ES-I3 (cell line): Measurements from ENCODE around the gene ASB11.
"Not testable (repeated sequence)": the region's sequence is repeated elsewhere in the genome, so short reads cannot be mapped to it uniquely, and the experiment has no call there.

Source experiments
- H3K36me3 ChIP-seq: 2 replicates; pipeline ENCODE4 v1.6.1; 2013; ENCODE audit warnings: mild to moderate bottlenecking, low read length, control low read depth, moderate library complexity; ENCODE audit not compliant: insufficient read depth
- H3K4me1 ChIP-seq: 2 replicates; pipeline ENCODE4 v1.6.1; 2013; ENCODE audit warnings: mild to moderate bottlenecking, control low read depth, low read length; ENCODE audit not compliant: insufficient read depth
- H3K9ac ChIP-seq: 2 replicates; pipeline ENCODE4 v1.6.1; 2013; ENCODE audit warnings: low read depth, mild to moderate bottlenecking, low read length, moderate library complexity
- H3K9me3 ChIP-seq: 2 replicates; pipeline ENCODE4 v1.6.1; 2013; ENCODE audit warnings: mild to moderate bottlenecking, low read length, moderate library complexity; ENCODE audit not compliant: control insufficient read depth, insufficient read depth

Gene ASB11

DNA sequence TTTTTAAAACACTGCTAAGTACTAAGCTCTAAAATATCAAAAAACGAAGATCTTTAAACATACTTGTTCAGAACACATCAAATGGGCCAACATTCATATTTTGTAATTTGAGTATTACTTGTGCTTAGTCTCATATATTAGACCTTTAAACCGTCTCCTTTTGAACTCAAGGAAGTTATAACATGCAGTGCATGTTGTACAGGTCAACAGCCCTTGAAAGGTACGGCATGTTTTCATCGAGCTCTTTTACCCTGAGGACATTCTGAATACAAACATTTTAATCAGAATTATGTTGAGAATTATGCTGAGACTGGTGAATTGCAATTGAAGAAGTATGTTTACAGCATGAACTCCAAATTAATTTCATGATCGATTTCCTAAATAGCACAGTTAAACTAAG is 7.0 kb upstream of the ASB11 start:
- no peaks in the 10 kb centered on the region for H3K4me1 ChIP-seq
- H3K9me3 ChIP-seq, result no peaks in the 10 kb centered on the region
- peaks cover 7% of the 10 kb centered on the region for H3K36me3 ChIP-seq
- no peak overlapping the region for H3K9ac ChIP-seq

DNA sequence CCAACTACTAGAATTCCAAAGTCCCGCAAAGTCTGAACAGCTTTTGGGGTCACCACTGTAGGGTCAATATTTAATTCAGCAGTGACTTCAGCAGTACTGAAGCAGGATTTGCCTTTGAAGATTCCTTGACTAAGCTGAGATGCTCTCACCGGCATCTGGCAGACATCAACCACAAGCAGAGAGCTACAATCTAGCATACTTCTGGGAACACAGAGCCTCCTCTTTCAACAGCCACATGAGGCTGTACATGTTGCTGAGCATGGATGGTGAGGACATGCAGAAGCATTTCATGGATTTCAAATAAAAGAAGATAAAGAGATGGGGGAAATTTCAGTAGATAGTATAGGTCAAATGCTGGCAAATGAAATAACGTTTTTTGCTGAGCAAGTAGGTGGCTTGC is 6.6 kb upstream of the ASB11 start:
- Histone ChIP-seq H3K36me3 (peaks cover 7% of the 10 kb centered on the region), H3K9me3 (no peaks in the 10 kb centered on the region), H3K9ac (no peak overlapping the region), H3K4me1 (no peaks in the 10 kb centered on the region)

DNA sequence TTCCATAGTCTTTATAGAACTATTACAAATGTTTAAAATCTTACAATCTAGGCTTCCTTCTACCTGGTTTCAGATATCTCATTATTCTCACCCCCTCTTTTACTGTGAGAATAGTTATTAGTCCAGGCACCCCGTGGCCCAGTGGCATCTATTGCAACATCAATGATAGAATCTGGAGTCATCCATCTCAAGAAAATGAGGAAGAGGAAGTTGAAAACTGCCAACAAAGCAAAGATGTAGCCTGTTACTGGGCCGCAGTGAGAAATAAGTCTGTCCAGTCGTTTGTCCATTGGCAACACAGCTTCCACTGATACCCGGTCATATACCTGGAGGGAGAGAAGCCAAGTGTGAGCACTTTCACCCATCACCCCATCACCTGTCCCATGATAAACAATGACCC is 6.0 kb upstream of the ASB11 start:
- peaks cover 7% of the 10 kb centered on the region for H3K36me3 ChIP-seq
- H3K9me3 ChIP-seq, result no peaks in the 10 kb centered on the region
- H3K4me1 ChIP-seq, result no peaks in the 10 kb centered on the region
- no peak overlapping the region for H3K9ac ChIP-seq

DNA sequence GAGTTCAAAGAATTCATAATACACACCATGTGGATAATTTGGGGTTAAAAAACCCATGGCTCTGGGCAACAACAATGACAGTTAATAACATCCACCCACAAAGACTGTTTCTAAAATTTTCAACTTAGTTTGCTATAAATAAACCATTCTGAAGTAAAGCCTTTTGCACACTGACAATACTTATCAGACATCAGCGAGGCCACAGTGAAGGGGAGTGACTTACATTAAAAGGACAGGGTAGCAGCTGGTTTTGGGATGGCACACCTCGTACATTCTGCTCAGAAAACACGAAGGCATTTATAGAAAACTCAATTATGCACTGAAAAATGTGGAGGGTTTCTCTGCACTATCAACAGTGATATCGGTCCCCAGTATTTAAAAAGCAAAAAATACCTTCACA is 4.9 kb upstream of the ASB11 start:
- H3K9ac ChIP-seq, result no peak overlapping the region
- peaks cover 7% of the 10 kb centered on the region for H3K36me3 ChIP-seq

DNA sequence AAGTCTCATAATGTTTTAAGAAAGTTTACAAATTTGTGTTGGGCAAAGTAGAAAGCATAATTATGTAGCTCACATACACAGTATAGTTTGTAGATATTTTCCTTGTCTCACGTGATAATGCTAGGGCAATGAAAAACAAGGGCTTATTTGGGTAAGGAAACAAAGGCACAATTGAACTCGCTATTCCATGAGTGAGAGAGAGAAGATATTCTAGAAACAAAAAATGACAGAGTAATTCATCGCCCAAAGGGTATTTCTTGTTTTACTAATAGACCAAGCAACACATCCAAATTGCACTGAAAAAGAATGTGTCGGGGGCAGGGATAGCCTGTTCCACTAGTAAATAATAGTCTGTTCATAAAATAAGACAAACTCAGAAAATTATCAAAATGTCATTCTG is 3.6 kb upstream of the ASB11 start:
- no peaks in the 10 kb centered on the region for H3K9me3 ChIP-seq
- H3K9ac ChIP-seq, result no peak overlapping the region
- no peaks in the 10 kb centered on the region for H3K4me1 ChIP-seq
- H3K36me3 ChIP-seq, result peaks cover 7% of the 10 kb centered on the region

More for the DNA sequence above, 4.9 kb upstream of the ASB11 start:
- Histone ChIP-seq H3K4me1 (no peaks in the 10 kb centered on the region), H3K9me3 (no peaks in the 10 kb centered on the region)

DNA sequence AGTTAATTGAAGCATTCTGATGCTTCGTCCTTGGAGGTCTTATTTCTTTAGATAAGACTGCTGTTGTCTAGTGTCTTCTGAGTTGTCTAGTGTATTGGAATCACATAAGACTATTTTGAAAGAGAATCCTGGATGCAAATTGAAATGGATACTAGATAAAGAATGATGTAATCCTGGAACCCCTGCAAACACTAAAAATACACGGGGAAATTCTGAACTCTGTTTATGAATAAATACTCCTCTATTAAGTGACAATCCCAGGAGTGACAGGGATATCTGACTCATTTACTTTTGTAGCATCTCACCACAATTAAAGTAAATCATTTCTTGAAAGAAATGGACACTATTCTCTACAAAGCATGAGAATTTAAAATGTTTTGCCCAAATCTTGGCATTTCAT is 968 bp downstream of the ASB11 start:
- H3K9me3 ChIP-seq, result no peaks in the 10 kb centered on the region
- no peaks in the 10 kb centered on the region for H3K36me3 ChIP-seq
- no peak overlapping the region for H3K9ac ChIP-seq
- no peaks in the 10 kb centered on the region for H3K4me1 ChIP-seq

DNA sequence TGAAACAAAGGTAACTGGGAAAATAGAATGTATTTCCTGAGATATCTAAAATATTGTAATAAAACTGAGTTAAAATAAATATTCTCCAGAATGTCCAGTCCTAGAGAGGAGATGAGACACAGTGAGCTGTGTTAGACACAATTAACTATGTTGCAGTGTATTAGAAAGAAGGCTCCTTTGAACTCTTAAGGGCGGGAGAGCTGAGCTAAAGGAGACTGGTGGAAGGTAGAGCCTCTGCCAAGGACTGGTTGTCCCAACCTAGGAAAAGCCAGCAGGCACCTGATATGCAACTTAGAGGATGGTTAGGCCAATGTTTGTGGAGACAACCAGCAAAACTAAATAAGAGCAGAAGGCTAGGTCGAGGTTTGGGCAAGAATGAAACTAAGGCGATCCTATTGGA is 4.3 kb downstream of the ASB11 start:
- Histone ChIP-seq H3K4me1 (no peaks in the 10 kb centered on the region), H3K9ac (no peak overlapping the region), H3K9me3 (no peaks in the 10 kb centered on the region), H3K36me3 (no peaks in the 10 kb centered on the region)

DNA sequence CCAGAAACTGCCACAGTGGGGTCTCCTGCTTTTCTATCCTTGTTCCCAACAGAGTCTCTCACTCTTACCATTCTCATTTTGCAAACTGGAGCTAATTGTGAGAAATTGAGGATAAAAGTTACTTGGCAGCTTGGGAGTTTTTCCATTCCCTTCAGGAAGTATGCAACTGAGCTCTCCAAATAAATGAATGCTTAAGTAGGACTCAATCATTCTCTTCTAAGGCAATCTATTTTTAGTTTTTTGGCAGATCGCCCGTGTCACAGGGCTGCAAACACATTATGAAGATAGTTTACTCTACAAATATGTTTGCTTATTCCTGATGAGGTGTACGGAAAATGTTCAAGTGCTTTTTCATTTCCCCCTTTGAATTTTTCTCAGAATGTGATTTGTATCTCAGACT is 5.3 kb downstream of the ASB11 start:
- Histone ChIP-seq H3K9me3 (no peaks in the 10 kb centered on the region), H3K9ac (no peak overlapping the region), H3K36me3 (no peaks in the 10 kb centered on the region), H3K4me1 (no peaks in the 10 kb centered on the region)

DNA sequence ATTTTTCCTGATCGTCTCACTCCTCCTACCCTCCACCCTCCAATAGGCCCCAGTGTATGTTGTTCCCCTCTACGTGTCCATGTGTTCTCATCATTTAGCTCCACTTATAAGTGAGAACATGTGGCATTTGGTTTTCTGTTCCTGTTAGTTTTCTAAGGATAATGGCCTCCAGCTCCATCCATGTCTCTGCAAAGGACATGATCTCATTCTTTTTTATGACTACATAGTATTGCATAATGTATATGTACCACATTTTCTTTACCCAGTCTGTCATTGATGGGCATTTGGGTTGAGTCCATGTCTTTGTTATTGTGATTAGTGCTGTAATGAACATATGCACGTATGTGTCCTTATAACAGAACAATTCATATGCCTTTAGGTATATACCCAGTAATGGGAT is 9.5 kb downstream of the ASB11 start:
- H3K36me3 ChIP-seq, H3K9ac ChIP-seq, H3K4me1 ChIP-seq, H3K9me3 ChIP-seq: not testable (repeated sequence)

DNA sequence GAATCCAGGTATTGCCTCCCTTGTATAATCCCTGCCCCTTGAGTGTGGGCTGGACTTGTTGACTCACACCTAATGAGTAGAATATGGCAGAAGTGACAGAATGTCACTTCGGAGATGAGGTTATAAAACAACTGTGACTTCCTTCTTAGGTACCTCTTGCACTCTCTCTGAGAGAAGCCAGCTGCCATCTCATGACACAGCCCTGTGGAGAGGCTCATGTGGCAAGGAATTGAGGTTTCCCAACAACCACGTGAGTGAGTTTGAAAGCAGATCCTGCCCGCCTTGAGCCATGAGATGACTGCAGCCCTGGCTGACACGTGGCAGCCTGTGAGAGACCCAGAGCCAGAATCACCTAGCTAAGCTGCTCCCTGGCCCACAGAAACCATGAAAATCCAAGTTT is 13.5 kb downstream of the ASB11 start:
- H3K9me3 ChIP-seq, result no peaks in the 10 kb centered on the region
- no peaks in the 10 kb centered on the region for H3K4me1 ChIP-seq
- H3K9ac ChIP-seq, result no peak overlapping the region
- no peaks in the 10 kb centered on the region for H3K36me3 ChIP-seq

DNA sequence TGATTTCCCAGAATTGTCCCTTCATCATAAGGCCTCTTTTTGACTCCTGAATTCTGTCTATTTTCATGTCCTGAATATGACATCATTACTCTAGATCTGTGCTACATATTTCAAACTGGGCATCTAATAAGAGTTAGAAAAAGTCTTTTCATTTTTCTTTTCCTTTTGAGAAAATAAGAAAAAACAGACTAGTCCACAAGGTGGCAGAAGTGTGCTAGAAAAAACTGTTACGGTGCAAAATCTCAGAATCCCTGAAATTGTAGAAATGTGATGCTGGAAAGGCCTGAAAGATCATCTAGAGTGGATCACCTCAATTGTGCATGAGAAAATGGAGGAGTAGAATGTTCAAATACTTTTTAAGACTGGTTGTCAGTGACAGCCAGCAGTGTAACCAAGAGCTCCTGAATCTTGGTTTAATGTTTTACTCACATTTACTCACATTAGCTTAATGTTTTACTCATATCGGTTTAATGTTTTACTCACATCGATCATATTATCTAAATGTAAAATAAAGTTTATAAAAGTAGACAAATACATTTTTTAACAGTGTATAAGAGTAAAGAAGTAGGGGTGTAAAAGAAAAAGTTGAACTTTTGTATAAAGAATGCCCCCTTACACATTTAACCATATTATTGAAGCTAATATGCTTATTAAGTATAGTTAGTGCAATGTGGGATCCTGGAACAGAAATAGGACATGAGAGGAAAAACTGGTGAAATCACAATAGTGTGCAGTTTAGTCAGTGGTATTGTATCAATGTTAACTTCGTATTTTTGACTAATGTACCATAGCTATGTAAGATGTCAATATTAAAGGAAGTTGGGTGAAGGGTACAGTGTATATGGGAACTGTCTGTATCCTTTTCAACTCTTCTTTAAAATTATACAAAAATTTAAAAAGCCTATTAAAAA is 15.2 kb downstream of the ASB11 start:
- Histone ChIP-seq H3K9ac (no peak overlapping the region), H3K36me3 (no peaks in the 10 kb centered on the region), H3K9me3 (no peaks in the 10 kb centered on the region), H3K4me1 (no peaks in the 10 kb centered on the region)

DNA sequence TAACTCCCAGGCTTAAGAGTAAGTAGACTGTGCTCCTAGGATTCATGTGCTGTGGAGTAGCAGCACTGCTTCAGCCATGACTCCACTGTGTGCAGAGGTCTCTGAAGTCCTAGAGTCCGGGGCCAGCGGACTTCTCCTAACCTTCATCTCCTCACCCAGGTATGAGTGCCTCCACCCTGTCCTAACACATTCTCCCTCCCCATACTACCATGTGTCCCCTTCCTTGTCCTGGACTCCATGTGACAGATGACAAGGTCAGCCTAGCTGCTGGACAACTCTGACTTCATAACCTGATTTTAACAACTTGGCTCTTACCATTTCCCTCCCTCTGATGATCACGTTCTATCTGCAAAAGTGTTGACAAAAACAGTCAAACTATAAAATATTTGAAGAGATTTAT is 16.7 kb downstream of the ASB11 start:
- Histone ChIP-seq H3K9ac (no peak overlapping the region), H3K9me3 (no peaks in the 10 kb centered on the region), H3K4me1 (no peaks in the 10 kb centered on the region), H3K36me3 (no peaks in the 10 kb centered on the region)

DNA sequence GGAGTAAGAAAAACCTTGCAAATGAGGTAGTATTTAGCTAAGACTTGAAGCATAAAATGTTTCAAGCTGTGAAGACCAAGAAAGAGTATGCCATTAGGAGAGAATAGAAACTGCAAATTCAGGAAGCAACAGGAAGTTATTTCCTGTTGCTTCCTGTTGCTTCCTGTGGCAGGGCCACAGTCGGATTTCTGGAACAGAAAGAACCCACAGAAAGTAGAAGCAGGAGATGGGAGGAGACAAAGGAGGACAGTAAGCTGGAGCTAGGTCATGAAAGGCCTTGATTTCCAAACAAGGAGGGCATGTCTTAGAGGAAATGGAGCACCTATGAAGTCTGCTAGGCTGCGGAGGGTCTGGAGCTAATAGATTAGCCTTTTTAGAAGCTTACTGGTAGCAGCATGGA is 17.2 kb downstream of the ASB11 start:
- Histone ChIP-seq H3K9me3 (no peaks in the 10 kb centered on the region), H3K36me3 (no peaks in the 10 kb centered on the region), H3K9ac (no peak overlapping the region), H3K4me1 (no peaks in the 10 kb centered on the region)

DNA sequence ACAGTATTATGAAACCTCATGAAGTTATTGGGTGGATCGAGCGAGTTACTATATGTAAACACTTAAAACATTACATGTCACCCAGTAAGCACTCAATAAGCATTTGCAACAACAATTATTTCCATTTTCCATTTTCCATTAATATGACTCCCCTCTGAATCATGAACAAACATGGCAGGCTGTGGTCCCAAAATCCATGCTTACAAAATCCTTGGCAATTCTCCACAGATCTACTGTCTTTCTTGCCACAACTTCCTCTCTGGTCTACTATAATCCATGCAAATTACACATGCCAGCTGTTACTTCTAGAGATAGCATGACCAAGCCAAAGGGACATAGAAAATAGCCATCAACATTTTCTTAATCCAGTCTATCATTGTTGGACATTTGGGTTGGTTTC is 22.0 kb downstream of the ASB11 start:
- Histone ChIP-seq H3K9ac (no peak overlapping the region), H3K4me1 (0 out of 2 replicates have a peak, but pooled peaks cover 5% of the 10 kb centered on the region), H3K36me3 (no peaks in the 10 kb centered on the region), H3K9me3 (no peaks in the 10 kb centered on the region)

DNA sequence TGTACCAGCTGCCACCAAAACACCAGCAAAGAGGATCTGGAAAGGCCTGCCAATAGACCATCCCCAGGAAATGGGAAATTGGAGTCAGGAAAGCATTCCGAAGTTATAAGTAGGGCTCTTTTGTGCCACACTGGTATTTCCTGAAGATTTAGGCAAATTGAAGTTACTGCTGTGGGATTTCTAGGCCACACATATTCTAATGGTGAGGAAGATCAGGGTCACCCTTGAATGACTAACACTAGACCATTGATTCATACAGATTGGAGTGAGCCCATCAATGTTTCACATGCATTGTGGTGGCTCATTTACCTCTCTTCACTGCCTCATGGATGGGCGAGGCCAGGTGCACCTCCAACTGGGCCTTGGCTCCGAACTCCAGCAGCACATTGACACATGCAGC is 22.6 kb downstream of the ASB11 start:
- H3K4me1 ChIP-seq, result 0 out of 2 replicates have a peak, but pooled peaks cover 5% of the 10 kb centered on the region

More for the DNA sequence above, 22.6 kb downstream of the ASB11 start:
- Histone ChIP-seq H3K9ac (no peak overlapping the region), H3K36me3 (no peaks in the 10 kb centered on the region), H3K9me3 (no peaks in the 10 kb centered on the region)
